HG02981 (cell line): ENCODE results near the gene SMARCA2.
A peak's percentile ranks its signal among the peaks of the same experiment; 100 is the strongest.
"Not testable (repeated sequence)": the region's sequence is repeated elsewhere in the genome, so short reads cannot be mapped to it uniquely, and the experiment has no call there.

Experiments used
- ATAC-seq: cut with Tn5 transposase; IDR thresholded peaks from one replicate; pipeline ENCODE4 v1.9.1; 2021; ENCODE audit warnings: mild to moderate bottlenecking, moderate library complexity; ENCODE audit not compliant: unreplicated experiment

Gene SMARCA2

DNA sequence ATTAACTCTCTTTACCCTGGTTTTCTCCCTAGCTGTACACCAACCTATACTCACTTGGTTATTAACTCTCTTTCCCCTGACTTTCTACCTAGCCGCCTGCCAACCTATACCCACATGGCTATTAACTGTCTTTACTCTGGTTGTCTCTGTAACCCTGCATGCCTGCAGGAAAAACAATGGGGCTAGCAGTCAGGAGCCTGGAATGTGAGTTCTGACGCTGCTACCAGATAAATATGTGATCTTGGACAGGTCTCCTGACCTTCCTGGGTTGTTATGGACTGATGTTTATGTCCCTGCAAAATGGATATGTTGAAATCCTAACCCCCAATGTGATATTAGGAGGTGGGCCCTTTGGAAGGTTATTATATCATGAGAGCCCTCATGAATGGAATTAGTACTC, 119.2 kb downstream of the SMARCA2 start:
- ATAC-seq = no peak

DNA sequence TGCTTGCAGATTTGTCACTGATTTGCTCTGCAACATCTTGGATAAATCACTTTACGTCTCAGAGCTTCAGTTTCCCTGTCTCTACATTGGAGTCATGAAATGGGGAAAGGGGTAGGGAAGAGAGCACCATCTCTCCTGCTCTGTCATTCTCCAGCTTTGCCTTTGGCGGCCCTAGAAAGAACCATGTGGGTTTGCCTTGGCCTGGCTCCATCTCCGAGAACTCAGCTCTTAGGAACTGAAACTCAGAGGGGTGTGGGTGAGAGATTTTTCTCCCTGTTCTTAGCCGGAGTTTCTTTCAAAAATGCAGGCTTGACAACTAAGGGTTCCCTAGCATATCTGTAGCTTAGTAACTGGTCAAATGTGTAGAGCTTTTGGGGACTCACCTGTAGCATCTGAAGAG, 123.5 kb downstream of the SMARCA2 start:
- no peak for ATAC-seq

DNA sequence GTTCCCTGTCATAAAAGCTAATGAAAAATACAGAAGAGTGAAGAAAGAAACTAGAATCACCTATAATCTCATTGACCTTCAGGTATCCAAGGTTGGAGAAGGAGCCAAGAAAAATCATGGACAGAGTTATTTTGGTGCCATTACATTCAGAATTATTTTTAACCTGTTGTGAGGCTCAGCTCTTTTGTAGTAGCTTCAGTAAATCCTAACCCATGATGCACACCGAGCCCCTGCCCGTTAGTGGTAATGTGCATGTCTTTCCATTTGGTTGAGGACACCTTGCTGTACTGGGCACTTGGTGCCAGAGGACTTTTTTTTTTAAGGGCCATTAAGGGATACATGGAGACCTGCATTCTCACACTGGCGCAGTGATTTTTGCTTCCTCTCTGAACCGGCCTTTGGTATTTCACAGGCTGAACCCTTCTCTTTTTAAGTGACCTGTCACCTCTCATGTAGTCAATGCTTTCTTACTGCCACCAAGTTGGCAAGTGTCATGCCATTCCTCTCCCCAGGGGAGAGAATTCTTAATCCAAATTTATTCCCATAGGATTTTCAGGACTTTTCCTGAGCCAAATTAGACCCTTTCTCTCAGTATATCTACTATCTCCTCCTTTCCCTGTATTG, 125.6 kb downstream of the SMARCA2 start:
- ATAC-seq = no peak

DNA sequence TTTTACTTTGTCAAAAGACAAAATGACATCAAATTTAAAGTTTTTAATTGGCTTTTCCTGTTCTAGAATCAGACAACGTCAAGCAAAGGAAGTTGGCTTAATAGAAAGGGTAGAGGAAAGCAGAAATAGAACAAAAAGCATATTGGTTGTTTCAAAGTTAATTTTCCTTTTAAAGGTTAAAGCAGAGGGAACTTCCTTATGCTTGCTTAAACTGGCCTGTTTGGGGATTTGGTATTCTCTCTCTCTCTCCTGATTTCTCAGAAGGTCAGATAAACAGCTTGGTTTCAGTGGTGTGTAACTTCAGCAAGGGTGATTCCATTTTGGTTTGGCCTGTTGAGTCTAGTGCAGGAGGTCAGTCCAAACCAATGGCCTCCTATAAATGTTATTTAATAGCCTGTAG, 127.1 kb downstream of the SMARCA2 start:
- no peak for ATAC-seq

DNA sequence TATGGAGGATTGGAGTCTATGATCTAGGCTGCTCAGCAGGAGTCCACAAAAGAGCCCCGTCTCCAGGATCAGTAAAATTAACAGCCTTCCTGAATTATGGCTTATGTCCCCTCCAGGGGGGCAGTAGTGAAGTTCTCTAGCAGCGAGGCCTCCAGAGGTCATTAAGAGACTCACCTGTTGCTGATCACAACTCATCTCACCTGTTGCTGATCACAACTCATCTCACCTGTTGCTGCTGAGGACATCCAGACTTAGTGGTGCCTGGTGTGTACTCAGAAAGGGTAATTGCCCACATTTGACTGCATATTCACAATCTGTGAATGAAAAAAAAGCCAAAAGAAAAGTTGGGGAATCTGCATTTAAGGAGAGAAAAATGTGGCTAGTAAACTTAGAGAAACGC, 129.5 kb downstream of the SMARCA2 start:
- no peak for ATAC-seq

DNA sequence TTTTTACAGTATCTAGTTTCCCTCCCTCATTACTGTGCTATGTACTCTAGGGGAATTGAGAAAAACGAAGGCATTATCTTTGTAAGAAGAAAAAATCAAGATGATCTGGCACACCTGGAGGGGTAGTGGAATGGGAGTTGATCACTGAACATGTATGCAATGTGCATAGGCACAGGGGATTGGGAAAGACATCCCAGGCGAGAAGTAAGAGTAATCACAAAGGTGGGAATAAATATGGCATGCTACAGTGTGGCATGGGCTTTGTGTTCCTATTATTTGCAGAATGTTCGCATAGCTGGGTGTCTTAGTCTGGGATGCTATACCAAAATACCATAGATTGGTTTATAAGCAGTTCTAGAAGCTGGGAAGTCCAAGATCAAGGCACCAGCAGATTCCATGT, 130.6 kb downstream of the SMARCA2 start:
- no peak for ATAC-seq

DNA sequence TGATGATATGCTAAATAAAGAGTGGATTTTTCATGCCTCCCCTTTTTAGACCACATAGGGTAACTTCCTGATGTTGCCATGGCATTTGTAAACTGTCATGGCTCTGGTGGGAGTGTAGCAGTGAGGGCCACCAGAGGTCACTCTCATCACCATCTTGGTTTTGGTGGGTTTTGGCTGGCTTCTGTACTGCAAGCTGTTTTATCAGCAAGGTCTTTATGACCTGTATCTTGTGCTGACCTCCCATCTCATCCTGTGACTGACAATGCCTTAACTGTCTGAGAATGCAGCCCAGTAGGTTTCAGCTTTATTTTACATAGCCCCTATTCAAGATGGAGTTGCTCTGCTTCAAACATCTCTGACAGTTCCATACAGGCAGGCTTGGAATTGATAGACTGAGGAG, 131.6 kb downstream of the SMARCA2 start:
- not testable (repeated sequence) for ATAC-seq

DNA sequence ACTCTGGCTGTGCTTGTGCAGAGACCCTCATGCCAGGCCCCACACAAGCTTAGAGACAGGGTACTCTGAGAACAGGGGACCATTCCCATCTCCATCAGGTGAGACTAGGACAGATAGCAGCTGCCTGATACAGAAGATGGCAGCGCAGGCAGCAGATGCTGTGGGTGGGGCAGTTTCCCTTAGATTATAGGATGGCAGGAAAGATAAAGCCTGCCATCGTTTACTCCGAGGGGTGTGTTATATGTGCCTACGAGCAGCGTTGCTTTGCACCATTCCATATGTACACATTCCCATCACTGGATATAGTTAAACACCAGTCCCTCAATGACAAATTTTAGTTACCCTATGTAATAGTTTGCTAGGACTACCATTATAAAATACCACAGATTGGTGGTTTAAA, 135.2 kb downstream of the SMARCA2 start:
- ATAC-seq = no peak

DNA sequence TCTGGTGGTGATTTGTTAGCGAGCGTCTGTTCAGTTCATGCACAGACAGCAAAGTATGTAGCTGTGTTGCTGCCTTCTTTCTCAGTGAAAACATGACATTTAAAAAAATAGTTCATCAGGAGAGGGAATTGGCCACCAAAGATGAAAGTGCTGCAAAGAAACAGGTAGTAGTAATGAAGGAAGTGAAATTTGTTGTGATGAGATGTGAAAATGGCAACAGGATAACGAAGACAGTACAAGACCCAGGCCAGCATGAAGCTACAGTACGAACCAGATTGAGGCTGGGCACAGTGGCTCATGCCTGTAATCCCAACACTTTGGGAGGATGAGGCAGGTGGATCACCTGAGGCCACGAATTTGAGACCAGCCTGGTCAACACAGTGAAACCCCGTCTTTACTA, 136.0 kb downstream of the SMARCA2 start:
- no peak for ATAC-seq

DNA sequence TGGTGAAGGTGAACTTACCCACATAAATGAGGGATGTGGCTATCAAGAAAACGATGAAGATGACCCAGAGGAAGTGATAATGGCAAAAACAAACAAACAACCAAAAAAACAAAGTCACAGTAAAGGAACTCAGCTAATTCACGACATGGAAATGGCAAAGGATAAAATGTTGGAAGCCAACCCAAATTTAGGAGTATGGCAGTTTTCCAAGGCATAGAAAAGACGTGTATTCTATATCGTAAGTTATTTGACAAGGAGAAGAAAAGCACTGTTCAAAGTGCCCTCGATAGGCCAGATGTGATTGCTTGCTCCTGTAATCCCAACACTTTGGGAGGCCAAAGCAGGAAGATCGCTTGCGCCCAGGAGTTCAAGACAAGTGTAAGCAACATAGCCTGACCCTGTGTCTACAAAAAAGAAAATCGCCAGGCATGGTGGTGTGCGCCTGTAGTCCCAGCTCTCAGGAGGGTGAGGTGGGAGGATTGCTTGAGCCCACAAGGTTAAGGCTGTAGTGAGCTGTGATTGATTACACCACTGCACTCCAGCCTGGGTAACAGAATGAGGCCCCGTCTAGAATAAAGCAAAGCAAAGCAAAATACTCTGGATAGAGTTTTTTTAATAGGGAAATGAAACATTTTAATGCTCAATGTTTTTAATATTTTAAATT, 138.0 kb downstream of the SMARCA2 start:
- no peak for ATAC-seq

DNA sequence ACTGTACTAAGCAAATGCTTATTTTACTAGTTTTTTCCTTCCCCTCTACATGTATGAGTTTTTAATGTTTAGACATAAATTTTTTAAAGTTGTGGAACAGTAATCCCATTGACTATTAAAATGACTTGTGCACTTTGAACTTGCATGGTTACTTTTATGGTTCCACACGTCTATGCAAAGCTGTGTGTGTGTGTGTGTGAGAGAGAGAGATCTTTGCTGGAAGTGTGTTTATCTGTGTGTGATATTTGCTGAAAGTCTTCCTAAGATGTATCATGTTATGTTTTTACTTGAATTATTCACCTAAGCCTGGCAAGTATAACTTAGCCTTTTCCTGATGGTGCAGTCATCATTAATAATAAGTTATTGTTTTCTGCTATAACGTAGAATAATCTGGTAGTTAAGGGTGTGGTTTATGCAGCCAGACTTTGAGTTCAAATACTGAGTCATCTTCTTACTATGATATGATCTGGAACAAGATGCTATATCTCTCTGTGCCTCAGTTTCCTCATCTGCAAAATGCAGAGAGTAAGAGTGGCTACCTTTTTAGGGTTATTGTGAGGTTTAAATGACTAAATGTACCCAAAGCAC, 138.6 kb downstream of the SMARCA2 start:
- ATAC-seq = no peak

DNA sequence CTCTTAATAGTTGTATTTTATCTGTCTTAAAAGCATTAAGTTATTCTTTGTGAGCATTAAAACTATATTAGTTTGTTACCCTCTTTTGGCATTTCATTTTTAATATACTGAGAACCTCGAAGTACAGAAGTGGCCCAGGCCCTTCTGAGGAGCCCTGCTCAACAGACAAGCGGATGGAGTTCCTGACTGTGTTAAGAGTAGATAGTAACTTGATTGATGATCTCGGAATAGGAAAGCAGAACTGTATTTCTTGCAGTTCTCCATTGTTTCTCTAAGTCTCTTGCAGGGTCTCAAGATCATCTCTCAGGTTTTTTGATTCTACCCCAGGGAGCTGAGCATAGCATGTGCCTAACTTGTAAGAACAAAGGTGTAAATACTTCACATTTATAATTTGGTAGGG, 139.6 kb downstream of the SMARCA2 start:
- ATAC-seq = no peak

DNA sequence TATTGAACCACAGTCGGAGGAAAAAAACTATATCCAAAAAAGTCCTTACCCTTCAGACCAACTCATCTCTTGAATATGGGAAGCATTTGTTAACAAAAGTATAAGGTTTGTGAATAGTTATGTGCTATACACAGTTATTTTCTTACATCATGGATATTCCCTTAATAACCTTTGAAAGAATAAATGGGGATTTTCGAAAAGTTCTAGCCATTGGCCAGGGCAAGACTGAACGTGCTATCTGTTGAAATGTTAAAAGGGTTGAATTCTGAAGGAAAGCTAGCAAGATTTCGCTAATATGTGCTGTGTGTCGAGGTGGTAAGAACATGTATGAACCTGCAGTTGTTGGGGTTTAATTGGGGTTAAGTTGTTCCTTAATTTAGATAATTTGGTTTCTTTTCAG, 140.8 kb downstream of the SMARCA2 start:
- ATAC-seq = no peak

DNA sequence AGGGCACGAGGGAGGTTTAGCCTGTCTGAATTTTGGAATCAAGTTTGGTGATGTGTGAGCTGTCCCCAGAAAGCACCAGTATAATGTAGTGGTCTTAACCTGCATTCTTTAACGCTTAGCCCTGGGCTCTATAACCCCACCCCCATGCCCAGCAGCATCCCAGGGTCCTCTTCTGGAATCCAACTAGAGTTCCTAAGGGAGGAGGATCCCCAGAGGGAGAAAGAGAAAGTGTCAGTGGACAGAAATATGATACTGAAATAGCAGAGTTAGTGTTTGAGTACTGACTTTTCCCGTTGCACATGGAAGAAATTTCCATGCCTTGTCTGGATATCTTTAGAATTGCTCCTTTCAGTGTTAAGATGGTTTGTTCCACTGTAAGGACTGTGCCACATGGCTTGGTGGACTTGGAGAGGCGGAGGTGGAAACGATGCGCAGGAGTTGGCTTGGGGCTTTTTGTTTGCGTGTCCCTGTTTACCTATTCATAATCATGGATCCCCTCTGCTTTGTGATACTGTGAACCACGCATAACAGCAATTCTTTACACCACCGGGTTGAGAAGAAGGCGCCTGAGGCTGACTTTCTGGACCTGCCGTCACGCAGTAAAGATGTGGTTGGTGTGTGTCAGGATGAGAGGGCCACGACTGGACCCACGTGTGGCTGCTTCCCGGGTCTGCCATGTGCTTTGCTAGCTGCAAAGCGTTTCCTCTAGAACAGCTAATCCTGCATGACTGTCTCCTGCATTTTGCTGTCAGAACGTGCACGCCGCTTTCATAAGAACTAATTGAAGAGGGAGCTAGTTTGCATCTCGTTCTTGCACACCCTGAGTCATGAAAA, 142.3 kb downstream of the SMARCA2 start:
- ATAC-seq = peak; percentile 44

DNA sequence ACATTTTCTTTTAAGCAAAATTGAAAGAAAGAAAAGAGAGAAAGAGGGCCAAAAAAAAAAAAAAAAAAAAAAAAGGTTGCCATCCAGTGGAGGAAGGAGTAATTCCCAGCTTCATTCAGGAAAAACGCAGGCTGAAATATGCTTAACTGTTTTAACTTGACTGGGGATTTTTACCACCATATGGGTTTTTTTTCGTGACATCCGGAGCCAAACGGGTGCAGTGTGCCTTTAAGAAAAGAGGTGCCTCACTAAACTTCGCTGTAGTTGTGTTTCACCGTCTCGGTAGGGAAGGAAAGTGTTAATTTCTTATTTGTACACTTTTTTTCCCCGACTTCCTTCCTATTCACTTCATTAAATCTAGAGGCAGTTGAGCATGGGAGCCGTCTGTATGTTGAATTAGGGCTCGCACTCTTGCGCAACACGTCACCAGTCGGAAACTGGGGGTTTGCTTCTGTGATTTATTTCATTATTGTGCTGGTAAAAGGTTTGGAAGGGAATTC, 143.0 kb downstream of the SMARCA2 start:
- peak; percentile 31 for ATAC-seq

DNA sequence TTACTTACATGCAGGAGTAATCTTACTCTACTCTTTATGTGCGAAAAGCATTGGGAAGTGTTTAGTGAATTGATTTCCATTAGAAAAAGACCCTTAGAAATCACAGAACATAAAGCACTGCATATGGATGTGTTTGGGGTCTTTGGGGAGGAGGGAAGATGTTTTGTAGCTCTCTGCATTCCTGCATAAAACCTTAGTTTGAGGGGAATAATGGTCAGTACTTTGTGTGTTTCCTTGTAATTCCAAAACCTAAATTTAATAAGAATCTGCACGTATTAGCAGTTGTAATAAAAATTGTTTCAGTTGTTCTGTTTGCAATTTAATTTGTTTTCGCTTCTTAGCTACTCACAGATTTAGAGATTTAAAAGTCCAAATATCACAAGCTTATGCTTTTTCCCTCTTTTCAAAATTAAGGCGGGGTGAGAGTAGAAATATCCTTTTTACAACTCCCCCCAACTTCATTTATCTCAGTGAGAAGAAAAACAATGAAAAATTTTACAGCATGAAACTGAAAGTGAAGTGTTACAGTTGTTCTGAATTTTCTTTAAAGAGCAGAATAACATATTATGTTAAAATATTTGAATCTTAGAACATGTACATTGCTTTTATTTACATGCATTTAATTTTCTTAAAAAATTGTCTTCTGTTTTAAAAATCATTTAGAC, 143.8 kb downstream of the SMARCA2 start:
- no peak for ATAC-seq

DNA sequence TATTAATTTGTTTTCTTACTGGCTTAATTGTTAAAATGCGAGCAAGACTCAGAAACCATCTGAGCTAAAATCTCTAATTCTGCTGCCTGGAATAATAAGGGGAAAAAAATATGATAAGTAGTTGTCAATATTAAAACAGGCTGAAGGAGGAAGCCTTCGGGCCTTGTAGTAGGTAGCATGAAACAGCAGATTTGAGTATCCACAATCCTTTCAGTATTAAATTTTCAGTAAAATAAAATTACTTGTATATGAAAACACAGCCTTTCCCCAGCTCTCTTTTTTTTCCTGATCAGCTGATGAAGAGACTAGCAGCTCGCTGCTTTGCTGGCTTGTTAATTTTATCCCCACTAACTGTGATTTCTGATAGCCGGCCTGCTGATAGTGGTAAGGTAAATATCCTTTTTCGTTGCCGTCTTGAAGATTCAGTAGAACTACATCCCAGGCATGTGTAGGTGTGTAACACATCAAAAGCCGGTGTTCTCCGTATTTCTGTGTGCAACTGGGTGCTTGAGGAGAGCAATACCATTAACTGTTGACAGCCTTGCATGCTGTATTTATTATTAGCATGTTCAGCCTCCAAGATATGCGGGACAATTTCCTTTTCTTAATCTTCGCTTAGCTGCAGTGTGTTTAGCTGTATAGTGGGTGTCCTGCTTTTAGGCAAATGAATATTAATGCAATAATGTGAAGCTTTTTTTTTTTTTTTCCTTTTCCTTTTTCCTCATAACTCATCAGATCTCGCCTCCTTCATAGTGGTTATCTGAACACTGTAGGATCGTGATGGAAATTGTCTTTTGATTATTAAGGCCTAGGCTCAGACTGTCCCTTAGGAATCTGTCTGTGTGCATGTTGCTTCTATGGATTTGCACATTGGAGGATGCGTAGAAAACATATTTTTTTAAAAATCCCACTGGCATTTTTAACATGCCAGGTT, 144.6 kb downstream of the SMARCA2 start:
- no peak for ATAC-seq

DNA sequence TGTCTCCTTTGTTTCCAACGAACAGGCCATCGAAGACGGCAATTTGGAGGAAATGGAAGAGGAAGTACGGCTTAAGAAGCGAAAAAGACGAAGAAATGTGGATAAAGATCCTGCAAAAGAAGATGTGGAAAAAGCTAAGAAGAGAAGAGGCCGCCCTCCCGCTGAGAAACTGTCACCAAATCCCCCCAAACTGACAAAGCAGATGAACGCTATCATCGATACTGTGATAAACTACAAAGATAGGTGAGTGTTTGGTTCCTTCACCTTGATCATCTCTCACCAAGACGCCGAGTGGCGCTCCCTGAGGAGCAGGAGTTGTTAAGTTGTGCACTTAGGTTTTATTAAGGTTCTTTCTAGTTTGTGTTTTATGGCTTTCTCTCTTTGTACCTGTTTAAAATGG, 146.5 kb downstream of the SMARCA2 start:
- no peak for ATAC-seq

DNA sequence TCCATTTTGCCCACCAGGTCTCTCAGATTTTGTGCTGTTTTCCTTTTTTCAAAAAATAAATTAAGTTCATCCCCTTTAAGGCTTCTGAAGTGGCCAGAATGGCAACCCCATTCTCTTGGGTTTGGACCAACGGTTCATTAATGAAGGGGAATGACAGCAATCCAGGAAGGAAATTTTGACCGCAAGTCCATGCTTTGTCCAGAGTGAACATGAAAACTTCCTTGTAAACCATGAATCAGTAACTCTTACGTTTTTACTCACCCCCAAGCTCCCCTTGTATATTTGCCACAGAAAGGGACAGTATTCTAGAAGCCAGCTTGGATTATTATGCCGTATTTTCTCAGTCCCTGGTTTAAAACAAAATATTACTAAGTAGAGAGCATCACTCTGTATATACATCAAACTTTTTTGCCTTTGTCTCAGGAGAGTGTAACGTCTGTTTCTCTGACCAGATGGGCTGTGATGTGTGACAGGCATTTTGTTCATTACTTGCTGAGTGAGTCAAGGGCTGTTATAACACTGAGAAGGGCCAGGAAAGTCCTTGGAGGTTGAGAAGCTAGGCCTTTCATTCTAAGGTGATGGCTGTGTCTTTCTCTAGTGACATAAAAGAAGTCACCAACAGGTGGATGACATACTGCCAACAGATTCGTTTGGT, 148.2 kb downstream of the SMARCA2 start:
- no peak for ATAC-seq
